GM23248 (cell line): ENCODE data around the gene ST3GAL6. TPM values are rescaled to one million over a fixed set of nuclear protein-coding genes. Genes with fewer than 3 reads are reported as not detected.

Experiments used
- DNase-seq: peaks from one replicate; pipeline ENCODE4 v3.0.0-alpha.2; 2015
- H2AFZ ChIP-seq: fragments of 200-600 bp; sonication (generic); 2 replicates; pipeline ENCODE4 v1.6.1; 2016; ENCODE audit warnings: antibody characterized with exemption
- H3F3A ChIP-seq: fragments of 200-600 bp; sonication (generic); 2 replicates; pipeline ENCODE4 v1.6.1; 2016; ENCODE audit warnings: mild to moderate bottlenecking, antibody characterized with exemption, mixed run types; ENCODE audit not compliant: insufficient read depth
- H3K27ac ChIP-seq: fragments of 200-600 bp; sonication (generic); 2 replicates; pipeline ENCODE4 v1.5.1; 2016; ENCODE audit warnings: mild to moderate bottlenecking
- H3K27me3 ChIP-seq: fragments of 200-600 bp; sonication (generic); replicated peaks from 2 replicates; pipeline ENCODE4 v1.6.1; 2016; ENCODE audit warnings: mild to moderate bottlenecking; ENCODE audit not compliant: insufficient read depth
- H3K36me3 ChIP-seq: fragments of 200-600 bp; sonication (generic); 2 replicates; pipeline ENCODE4 v1.6.1; 2016; ENCODE audit warnings: low read depth, mild to moderate bottlenecking
- H3K4me1 ChIP-seq: fragments of 200-600 bp; sonication (generic); 2 replicates; pipeline ENCODE4 v1.6.1; 2016; ENCODE audit warnings: mild to moderate bottlenecking; ENCODE audit not compliant: insufficient read depth
- H3K4me2 ChIP-seq: fragments of 200-600 bp; sonication (generic); one replicate; pipeline ENCODE4 v1.6.1; 2016; ENCODE audit warnings: mild to moderate bottlenecking; ENCODE audit not compliant: unreplicated experiment
- H3K4me3 ChIP-seq: fragments of 200-600 bp; sonication (generic); 2 replicates; pipeline ENCODE4 v1.5.1; 2016; ENCODE audit warnings: mild to moderate bottlenecking
- H3K79me2 ChIP-seq: fragments of 200-600 bp; sonication (generic); 2 replicates; pipeline ENCODE4 v1.6.1; 2016; ENCODE audit warnings: mild to moderate bottlenecking; ENCODE audit not compliant: insufficient read depth
- H3K9ac ChIP-seq: fragments of 200-600 bp; sonication (generic); 2 replicates; pipeline ENCODE4 v1.6.1; 2016; ENCODE audit warnings: mild to moderate bottlenecking
- H3K9me2 ChIP-seq: fragments of 200-600 bp; sonication (generic); 2 replicates; pipeline ENCODE4 v1.6.1; 2016; ENCODE audit warnings: mixed run types, mild to moderate bottlenecking, moderate library complexity; ENCODE audit not compliant: insufficient read depth
- H3K9me3 ChIP-seq: fragments of 200-600 bp; sonication (generic); one replicate; pipeline ENCODE4 v1.6.1; 2017; ENCODE audit warnings: low read depth
- H4K20me1 ChIP-seq: fragments of 200-600 bp; sonication (generic); 2 replicates; pipeline ENCODE4 v1.6.0; 2016; ENCODE audit not compliant: insufficient read depth
- EZH2 ChIP-seq: fragments of 200-600 bp; sonication (generic); IDR thresholded peaks from 2 replicates; pipeline ENCODE4 v1.6.1; 2018; ENCODE audit warnings: antibody characterized with exemption, mild to moderate bottlenecking; ENCODE audit not compliant: insufficient read depth, poor library complexity, severe bottlenecking
- EZH2phosphoT487 ChIP-seq: fragments of 200-600 bp; sonication (generic); IDR thresholded peaks from 2 replicates; pipeline ENCODE4 v1.6.1; 2018; ENCODE audit warnings: antibody characterized with exemption, moderate library complexity, mild to moderate bottlenecking, low read depth; ENCODE audit not compliant: insufficient read depth
- WGBS, 2 experiments: methylation state at CpG; one replicate each; pipeline ENCODE4 v1.1.6; 2015 to 2017; ENCODE audit warnings: low lambda C conversion rate in 2 of 2, low coverage in 1 of 2; ENCODE audit errors: missing lambda C conversion rate in 2 of 2; 5-methylcytosine and 5-hydroxymethylcytosine counted together
- in situ Hi-C: fragments of 300-500 bp; cut with MboI; formaldehyde crosslinking; loops from 2 replicates; pipeline ENCODE4 v1.15.0; 2020
- polyA plus RNA-seq: library from polyadenylated mRNA; unstranded; fragments of >200 nt; fragmentation: Nextera tagmentation; extraction: Ambion mirVana; gene quantifications from 2 replicates; pipeline ENCODE4 v1.2.1, GENCODE V29; 2016
- total RNA-seq: library from RNA; depleted of rRNA; stranded (reverse); fragments of >200 nt; shearing (Covaris generic); gene quantifications from 2 replicates; pipeline ENCODE4 v1.2.3, GENCODE V29; 2014

ST3GAL6 gene
- total and polyA plus RNA-seq, 2 experiments from 2014 or later, result 1.9 TPM; not detected in 1

GRCh38 chr3:98784666-98785600, 21.8 kb downstream of the ST3GAL6 start:
- no peaks in the 10 kb centered on the region for H3K79me2 ChIP-seq
- in situ Hi-C loops, result no loop called here
- H3K4me1 ChIP-seq, result peaks cover 32% of the 10 kb centered on the region
- no peak overlapping the region for H3K9ac ChIP-seq
- no peaks in the 10 kb centered on the region for H3K9me2 ChIP-seq
- no peaks in the 10 kb centered on the region for H3K36me3 ChIP-seq
- no peak overlapping the region for H2AFZ ChIP-seq
- peak; percentile 83 for DNase-seq
- TF ChIP-seq EZH2phosphoT487 (0 out of 2 replicates have a peak, but pooled peaks have one; percentile 23), EZH2 (no peak)
- H3K27ac ChIP-seq, result peak overlapping the region; percentile 33
- H3K9me3 ChIP-seq, result no peaks in the 10 kb centered on the region
- H4K20me1 ChIP-seq, result no peaks in the 10 kb centered on the region
- 60 to 63% methylated on average over 3 of the region's 3 CpGs for WGBS, 2 experiments
- H3K27me3 ChIP-seq, result no peaks in the 10 kb centered on the region
- peaks cover 63% of the 10 kb centered on the region for H3F3A ChIP-seq
- H3K4me2 ChIP-seq, result peak overlapping the region; percentile 40
- H3K4me3 ChIP-seq, result no peak overlapping the region

GRCh38 chr3:98786364-98787006, 23.3 kb downstream of the ST3GAL6 start:
- H4K20me1 ChIP-seq, result no peaks in the 10 kb centered on the region
- in situ Hi-C loops, result no loop called here
- H3K4me3 ChIP-seq, result no peak overlapping the region
- H3K79me2 ChIP-seq, result no peaks in the 10 kb centered on the region
- DNase-seq, result peak; percentile 29
- H3K27me3 ChIP-seq, result no peaks in the 10 kb centered on the region
- H3K27ac ChIP-seq, result no peak overlapping the region
- H3K4me2 ChIP-seq, result no peak overlapping the region
- H3K4me1 ChIP-seq, result peaks cover 30% of the 10 kb centered on the region
- H3K9ac ChIP-seq, result no peak overlapping the region
- TF ChIP-seq EZH2phosphoT487 (no peak), EZH2 (no peak)
- H3F3A ChIP-seq, result peaks cover 72% of the 10 kb centered on the region
- 96 to 97% methylated on average over 4 of the region's 4 CpGs for WGBS, 2 experiments
- no peaks in the 10 kb centered on the region for H3K36me3 ChIP-seq
- H3K9me2 ChIP-seq, result no peaks in the 10 kb centered on the region
- H2AFZ ChIP-seq, result no peak overlapping the region
- H3K9me3 ChIP-seq, result no peaks in the 10 kb centered on the region

- Histone ChIP-seq H3K9me2 (no peaks in the 10 kb centered on the region), H3K79me2 (no peaks in the 10 kb centered on the region), H3K27ac (no peak overlapping the region), H3K4me3 (no peak overlapping the region), H3K27me3 (no peaks in the 10 kb centered on the region), H2AFZ (no peak overlapping the region), H3K4me2 (no peak overlapping the region), H3K9ac (no peak overlapping the region), H3K9me3 (no peaks in the 10 kb centered on the region), H3K4me1 (peaks cover 30% of the 10 kb centered on the region), H4K20me1 (no peaks in the 10 kb centered on the region), H3K36me3 (no peaks in the 10 kb centered on the region), H3F3A (peaks cover 79% of the 10 kb centered on the region)
- in situ Hi-C loops, result no loop called here
- DNase-seq, result no peak
- TF ChIP-seq EZH2phosphoT487 (no peak), EZH2 (no peak)
- 90 to 95% methylated on average over 2 of the region's 2 CpGs for WGBS, 2 experiments
Measured at GRCh38 chr3:98787181-98787580, 24.0 kb downstream of the ST3GAL6 start.

DNA sequence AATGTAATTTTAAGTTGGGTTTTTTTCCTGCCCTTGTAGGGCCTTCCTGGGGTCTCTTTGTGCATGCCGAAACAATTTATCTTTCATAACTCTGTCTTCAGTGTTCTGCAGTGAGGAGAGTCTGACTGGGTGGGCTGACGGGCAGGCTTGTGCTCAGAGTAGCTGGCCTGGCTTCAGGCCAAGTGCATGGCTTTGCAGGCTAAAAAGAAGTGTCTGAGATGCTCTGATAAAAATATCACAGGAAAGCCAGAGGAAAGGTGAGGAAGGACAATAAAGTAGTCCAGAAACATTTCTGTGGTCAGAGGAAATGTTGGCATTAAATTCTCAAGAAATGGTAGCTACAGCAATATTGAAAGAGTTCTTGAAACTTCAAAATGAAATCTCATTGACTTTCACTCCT, 25.5 kb downstream of the ST3GAL6 start:
- no peak overlapping the region for H3K4me2 ChIP-seq
- no peaks in the 10 kb centered on the region for H3K9me3 ChIP-seq
- no peak overlapping the region for H3K4me3 ChIP-seq
- in situ Hi-C loops, result no loop called here
- H3K9me2 ChIP-seq, result no peaks in the 10 kb centered on the region
- 23 to 26% methylated on average over 2 of the region's 2 CpGs for WGBS, 2 experiments
- no peak overlapping the region for H2AFZ ChIP-seq
- no peaks in the 10 kb centered on the region for H4K20me1 ChIP-seq
- peak; percentile 14 for DNase-seq
- H3F3A ChIP-seq, result peaks cover 92% of the 10 kb centered on the region
- H3K4me1 ChIP-seq, result peaks cover 31% of the 10 kb centered on the region
- TF ChIP-seq EZH2, result no peak
- TF ChIP-seq EZH2phosphoT487, result no peak
- no peak overlapping the region for H3K27ac ChIP-seq
- H3K36me3 ChIP-seq, result no peaks in the 10 kb centered on the region
- H3K9ac ChIP-seq, result no peak overlapping the region
- H3K27me3 ChIP-seq, result no peaks in the 10 kb centered on the region
- H3K79me2 ChIP-seq, result no peaks in the 10 kb centered on the region
